NCI-H2196 (cell line): ENCODE data around the gene RPL3.

Experiments used
- DNase-seq: peaks from one replicate; lab custom pipeline; 2025; ENCODE audit not compliant: unreplicated experiment; lab: John Stamatoyannopoulos, UW

Gene RPL3

GRCh38 chr22:39284142-39284980, 35.1 kb downstream of the RPL3 start:
- DNase-seq, result no peak

DNA sequence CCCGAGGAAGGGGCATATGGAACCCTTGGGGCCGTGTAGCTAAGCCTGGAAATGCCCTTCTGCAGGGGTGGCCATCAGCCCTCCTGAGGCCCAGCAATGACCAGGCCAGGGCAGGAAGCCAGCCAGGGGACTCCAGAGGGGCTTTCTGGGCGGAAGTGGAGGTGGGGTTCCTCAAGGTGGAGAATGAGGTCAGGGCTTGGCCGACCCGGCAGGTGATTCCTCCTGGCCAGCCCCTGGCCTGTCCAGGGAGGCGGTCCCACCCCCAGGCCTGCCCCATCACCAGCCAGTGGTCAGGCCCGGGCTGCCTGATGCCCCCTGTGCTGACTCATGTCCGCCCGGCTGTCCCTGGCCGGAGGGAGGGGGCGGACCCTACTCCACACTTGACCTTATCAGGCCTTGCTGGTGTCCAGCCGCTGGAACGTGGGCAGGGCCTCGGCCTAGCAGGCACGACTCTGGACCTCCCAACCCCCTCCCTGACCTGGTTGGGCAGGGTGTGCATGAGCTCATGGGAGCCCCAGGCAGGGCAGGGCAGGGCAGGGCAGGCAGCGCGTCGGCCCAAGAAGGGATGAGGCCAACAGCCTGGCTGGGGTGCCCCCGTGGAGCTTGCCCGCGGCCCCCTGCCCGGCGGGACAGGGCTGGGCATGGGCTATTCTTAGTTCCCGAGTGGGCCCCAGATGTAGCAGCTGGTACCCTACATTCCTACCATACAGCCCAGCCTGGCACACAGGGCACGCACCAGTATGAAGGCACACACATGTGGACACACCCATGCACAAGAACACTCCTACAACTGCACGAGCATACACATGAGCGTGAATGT, 35.9 kb downstream of the RPL3 start:
- no peak for DNase-seq

DNA sequence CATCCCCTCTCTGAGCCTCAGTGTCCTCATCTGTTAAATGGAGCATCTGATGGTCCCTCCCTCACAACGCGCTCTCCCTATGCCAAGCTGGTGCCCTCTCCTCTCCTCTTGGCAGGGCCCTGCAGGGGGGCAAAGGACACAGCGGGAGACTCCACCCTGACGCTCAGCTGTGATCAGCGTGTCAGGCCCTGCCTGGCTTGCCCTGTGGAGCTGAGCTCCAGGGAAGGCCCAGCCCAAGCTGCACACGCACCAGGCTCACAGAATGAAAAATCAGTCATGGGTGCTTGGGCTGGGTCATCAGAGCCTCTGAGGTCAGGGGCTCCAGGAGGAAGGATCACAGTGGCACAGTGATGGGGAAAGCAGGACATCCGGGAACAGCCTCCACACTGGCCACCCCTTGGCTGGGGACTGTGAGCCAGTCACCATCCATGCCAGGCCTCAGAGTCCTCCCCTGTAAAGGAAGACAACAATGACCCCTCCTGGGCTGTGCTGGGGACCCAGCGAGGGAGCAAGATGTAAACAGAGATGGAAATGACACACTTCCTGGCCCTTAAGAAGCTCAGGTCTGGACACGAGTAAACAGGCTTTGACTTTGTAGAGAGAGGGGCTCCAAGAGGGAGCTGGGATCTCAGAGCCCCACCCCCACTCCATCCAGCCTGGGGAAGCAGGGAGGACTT, 36.6 kb downstream of the RPL3 start:
- no peak for DNase-seq

GRCh38 chr22:39281126-39281525, 38.3 kb downstream of the RPL3 start:
- no peak for DNase-seq

- no peak for DNase-seq
These were observed 39.2 kb downstream of the RPL3 start for GRCh38 chr22:39280250-39280649.

- DNase-seq, result no peak
These were observed 40.1 kb downstream of the RPL3 start for GRCh38 chr22:39279170-39279850.

- no peak for DNase-seq
These were observed 41.4 kb downstream of the RPL3 start for GRCh38 chr22:39278040-39278439.

GRCh38 chr22:39277142-39277607, 42.2 kb downstream of the RPL3 start:
- no peak for DNase-seq

- no peak for DNase-seq
These were observed 42.8 kb downstream of the RPL3 start for GRCh38 chr22:39276440-39277141.

DNA sequence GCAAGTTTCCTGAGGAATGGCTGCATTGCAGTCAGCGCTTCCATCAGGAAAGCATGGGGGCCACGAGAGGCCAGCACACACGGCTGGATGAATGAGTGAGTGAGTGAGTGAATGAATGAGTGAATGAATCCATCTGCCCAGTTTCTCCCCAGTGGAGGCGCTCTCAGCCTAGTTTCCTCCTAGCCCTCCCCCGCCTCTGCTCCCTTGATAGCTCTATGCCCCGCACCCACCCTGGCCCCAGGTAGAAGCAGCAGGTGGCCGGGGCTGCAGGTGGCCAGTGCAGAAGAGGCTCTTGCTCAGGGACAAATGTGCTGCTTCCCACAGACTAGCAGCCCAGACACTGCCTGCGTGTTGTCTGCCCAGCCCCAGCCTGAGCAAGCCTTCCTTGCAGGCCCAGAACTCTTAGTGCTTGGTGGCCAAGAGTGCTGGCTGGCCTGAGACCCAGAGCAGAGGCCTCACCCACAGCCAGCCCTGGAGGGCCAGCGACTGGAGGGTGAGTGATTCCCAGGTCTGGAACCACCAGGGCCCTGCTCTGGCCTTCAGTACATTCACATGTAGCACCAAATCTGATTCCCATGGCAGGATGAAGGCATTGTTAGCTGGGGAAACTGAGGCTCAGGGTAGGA, 43.5 kb downstream of the RPL3 start:
- DNase-seq, result no peak

- DNase-seq, result no peak
These were observed 45.2 kb downstream of the RPL3 start for GRCh38 chr22:39273950-39274887.

DNA sequence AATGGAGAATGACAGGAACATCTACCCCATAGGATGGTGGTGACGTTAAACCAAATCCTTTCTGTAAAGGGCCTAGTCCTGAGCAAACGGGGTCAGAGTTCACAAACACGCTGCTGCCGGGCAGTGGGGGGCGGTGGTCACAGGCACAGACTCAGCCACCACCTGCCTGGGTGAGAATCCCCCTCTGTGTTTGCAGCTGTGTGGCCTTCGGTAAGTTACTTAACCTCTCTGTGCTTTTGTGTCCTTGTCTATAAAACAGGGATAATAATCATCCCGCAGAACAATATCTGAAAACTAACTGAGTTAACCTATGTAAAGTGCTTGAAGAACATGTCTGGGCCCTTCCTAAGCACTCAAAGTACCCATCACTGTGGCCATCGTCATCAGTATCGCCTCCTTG, 48.6 kb downstream of the RPL3 start:
- no peak for DNase-seq

- no peak for DNase-seq
These were observed 49.1 kb downstream of the RPL3 start for GRCh38 chr22:39270280-39270679.

- no peak for DNase-seq
These were observed 50.2 kb downstream of the RPL3 start for GRCh38 chr22:39269095-39269790.

- DNase-seq, result no peak
These were observed 50.8 kb downstream of the RPL3 start for GRCh38 chr22:39268645-39269044.

DNA sequence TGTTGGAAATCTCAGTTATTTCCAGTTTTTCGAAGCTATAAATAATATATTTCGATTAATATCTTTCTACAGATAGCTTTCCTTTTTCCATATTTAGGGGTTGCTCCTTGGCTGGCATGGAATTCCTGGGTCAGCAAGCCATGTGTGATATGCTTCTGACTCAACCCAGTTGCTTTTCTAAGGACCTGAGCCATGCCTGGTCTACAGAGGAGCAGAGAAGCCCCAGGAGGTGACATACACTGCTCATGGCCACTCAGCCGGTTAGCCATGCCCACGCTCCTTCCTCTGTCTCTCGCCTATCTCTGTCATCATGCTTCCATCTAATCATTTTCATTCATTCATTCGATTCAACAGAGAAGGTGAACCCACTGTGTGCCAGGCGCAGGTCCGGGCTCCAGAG, 51.4 kb downstream of the RPL3 start:
- no peak for DNase-seq

- no peak for DNase-seq
These were observed 52.9 kb downstream of the RPL3 start for GRCh38 chr22:39266398-39267030.
